Activated CD8-positive, alpha-beta memory T cell treated with anti-CD3 and anti-CD28 coated beads, Interleukin-2, amount 10 ng/mL, durations not matched to agents 7 days and 5 days (primary cell): ENCODE data around the gene MTF1. TPM values are rescaled to one million over a fixed set of nuclear protein-coding genes. Genes with fewer than 3 reads are reported as not detected.

Experiments used
- ATAC-seq: fragments of 150-1000 bp; cut with Tn5 transposase; one replicate; pipeline ENCODE4 v1.10.0; 2021; ENCODE audit warnings: moderate library complexity
- CTCF ChIA-PET: fragments of 350-600 bp; sonication (Branson Sonifier 250); formaldehyde crosslinking; loops from one replicate; lab custom pipeline; 2021; ENCODE audit warnings: antibody characterized with exemption; lab: Charles Lee
- DNase-seq: peaks from one replicate; pipeline ENCODE4 v3.0.0-alpha.2; 2020
- H3K27ac Mint-ChIP-seq: one replicate; pipeline ENCODE4 v1.8.0; 2021; ENCODE audit warnings: mild to moderate bottlenecking, mixed read lengths
- H3K27me3 Mint-ChIP-seq: one replicate; pipeline ENCODE4 v1.8.0; 2021; ENCODE audit warnings: mixed read lengths
- H3K36me3 Mint-ChIP-seq: one replicate; pipeline ENCODE4 v1.8.0; 2021; ENCODE audit warnings: mild to moderate bottlenecking, mixed read lengths
- H3K4me1 Mint-ChIP-seq: one replicate; pipeline ENCODE4 v1.8.0; 2021; ENCODE audit warnings: mixed read lengths
- H3K4me3 Mint-ChIP-seq: one replicate; pipeline ENCODE4 v1.8.0; 2021; ENCODE audit warnings: mild to moderate bottlenecking, moderate library complexity, mixed read lengths
- H3K9me3 Mint-ChIP-seq: one replicate; pipeline ENCODE4 v1.8.0; 2022; ENCODE audit warnings: low read depth, mixed read lengths
- total RNA-seq, 2 experiments: library from RNA; stranded (reverse); gene quantifications; one replicate each; pipeline ENCODE4 v1.2.3, GENCODE V29; 2021

The MTF1 gene
- total RNA-seq, 2 experiments from 2014 or later, result 26.4 to 29.3 TPM

GRCh38 chr1:37841652-37842051 is 17.7 kb downstream of the MTF1 start:
- Mint-ChIP-seq H3K4me1 (peaks cover 24% of the 10 kb centered on the region), H3K9me3 (no peaks in the 10 kb centered on the region), H3K36me3 (peaks cover 18% of the 10 kb centered on the region), H3K27me3 (no peaks in the 10 kb centered on the region), H3K27ac (no peak overlapping the region), H3K4me3 (no peak overlapping the region)
- CTCF ChIA-PET, result interaction anchor here (1.3 kb wide), 1 partner anchor 18 kb away, joined by 3 read pairs; the partner anchor contains the start of gene MTF1
- no peak for DNase-seq
- ATAC-seq, result no peak

DNA sequence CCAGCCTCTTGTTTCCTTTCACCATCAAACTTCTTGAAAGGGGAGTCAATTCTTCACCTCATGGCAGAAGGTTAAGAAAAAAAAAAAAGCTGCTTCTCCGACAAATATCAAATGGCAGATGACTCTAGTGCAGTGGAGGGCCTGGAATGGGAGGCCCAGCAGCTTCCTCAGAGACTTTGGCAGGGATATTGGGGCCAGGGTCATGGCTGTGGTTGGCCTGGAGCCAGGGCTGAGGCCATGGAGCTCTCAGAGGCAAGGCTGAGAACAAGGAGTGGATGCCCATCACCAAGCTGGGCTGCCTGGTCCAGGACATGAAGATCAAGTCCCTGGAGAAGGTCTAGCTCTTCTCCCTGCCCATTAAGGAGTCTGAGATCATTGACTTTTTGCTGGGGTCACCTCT is 18.7 kb downstream of the MTF1 start:
- ATAC-seq (no peak), DNase-seq (no peak)
- no peaks in the 10 kb centered on the region for H3K27me3 Mint-ChIP-seq
- no peaks in the 10 kb centered on the region for H3K9me3 Mint-ChIP-seq
- no peak overlapping the region for H3K4me3 Mint-ChIP-seq
- H3K4me1 Mint-ChIP-seq, result peaks cover 15% of the 10 kb centered on the region
- H3K36me3 Mint-ChIP-seq, result peaks cover 18% of the 10 kb centered on the region
- CTCF ChIA-PET, result no interaction called here
- H3K27ac Mint-ChIP-seq, result no peak overlapping the region

GRCh38 chr1:37839676-37840075 is 19.7 kb downstream of the MTF1 start:
- Mint-ChIP-seq H3K4me3 (no peak overlapping the region), H3K4me1 (peaks cover 10% of the 10 kb centered on the region), H3K36me3 (peaks cover 24% of the 10 kb centered on the region), H3K27ac (no peak overlapping the region), H3K9me3 (no peaks in the 10 kb centered on the region), H3K27me3 (no peaks in the 10 kb centered on the region)
- CTCF ChIA-PET, result no interaction called here
- ATAC-seq, result no peak
- DNase-seq, result no peak

- H3K36me3 Mint-ChIP-seq, result peaks cover 34% of the 10 kb centered on the region
- H3K4me3 Mint-ChIP-seq, result no peak overlapping the region
- no peaks in the 10 kb centered on the region for H3K27me3 Mint-ChIP-seq
- no peak for ATAC-seq
- H3K4me1 Mint-ChIP-seq, result no peaks in the 10 kb centered on the region
- no peaks in the 10 kb centered on the region for H3K9me3 Mint-ChIP-seq
- no peak overlapping the region for H3K27ac Mint-ChIP-seq
- DNase-seq, result no peak
- CTCF ChIA-PET, result interaction anchor here (1.3 to 1.6 kb wide), 2 partner anchors 23 kb away, joined by 3 to 6 read pairs; partner anchors contain the start of gene MTF1
These were observed 22.6 kb downstream of the MTF1 start for GRCh38 chr1:37836788-37837187.

GRCh38 chr1:37831809-37832208 is 27.6 kb downstream of the MTF1 start:
- no peak for DNase-seq
- no peaks in the 10 kb centered on the region for H3K4me1 Mint-ChIP-seq
- peaks cover 38% of the 10 kb centered on the region for H3K36me3 Mint-ChIP-seq
- no peaks in the 10 kb centered on the region for H3K9me3 Mint-ChIP-seq
- no peak overlapping the region for H3K27ac Mint-ChIP-seq
- CTCF ChIA-PET, result interaction anchor here (1.1 to 2.6 kb wide), 2 partner anchors 17 to 28 kb away, joined by 6 read pairs; partner anchors contain the start of gene MTF1
- no peak overlapping the region for H3K4me3 Mint-ChIP-seq
- ATAC-seq, result no peak
- H3K27me3 Mint-ChIP-seq, result no peaks in the 10 kb centered on the region

GRCh38 chr1:37831109-37831508 is 28.3 kb downstream of the MTF1 start:
- Mint-ChIP-seq H3K27me3 (no peaks in the 10 kb centered on the region), H3K9me3 (no peaks in the 10 kb centered on the region), H3K36me3 (peaks cover 39% of the 10 kb centered on the region), H3K4me3 (no peak overlapping the region), H3K27ac (no peak overlapping the region), H3K4me1 (no peaks in the 10 kb centered on the region)
- ATAC-seq, result no peak
- DNase-seq, result no peak
- CTCF ChIA-PET, result interaction anchor here (1.1 to 2.6 kb wide), 2 partner anchors 16 to 28 kb away, joined by 6 read pairs; partner anchors contain the start of gene MTF1

DNA sequence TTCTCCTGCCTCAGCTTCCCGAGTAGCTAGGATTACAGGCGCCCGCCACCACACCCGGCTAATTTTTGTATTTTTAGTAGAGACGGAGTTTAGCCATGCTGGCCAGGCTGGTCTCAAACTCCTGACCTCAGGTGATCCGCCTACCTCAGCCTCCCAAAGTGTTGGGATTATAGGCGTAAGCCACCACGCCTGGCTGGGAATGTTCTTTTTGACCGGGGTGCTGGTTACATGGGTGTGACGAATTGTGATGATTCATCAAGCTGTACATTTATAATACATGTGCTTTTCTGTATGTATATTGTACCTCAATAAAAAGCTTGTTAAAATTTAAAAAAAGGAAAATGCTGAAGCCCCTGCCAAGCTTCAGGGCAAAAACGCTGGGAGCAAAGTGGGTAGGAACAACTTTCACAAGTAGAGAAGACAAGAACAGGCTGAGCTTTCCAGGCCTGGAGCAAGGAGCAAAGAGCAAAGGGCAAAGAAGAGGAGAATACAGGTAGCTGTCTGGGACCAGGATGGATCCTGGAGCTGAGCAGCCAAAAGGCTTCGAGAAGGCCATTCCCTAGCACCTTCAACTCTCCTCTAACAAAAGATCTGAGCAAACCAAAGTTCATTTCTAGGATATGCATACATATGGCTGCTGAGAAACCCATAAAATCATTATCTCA is 30.9 kb downstream of the MTF1 start:
- DNase-seq (no peak), ATAC-seq (no peak)
- peaks cover 11% of the 10 kb centered on the region for H3K4me1 Mint-ChIP-seq
- H3K36me3 Mint-ChIP-seq, result peaks cover 28% of the 10 kb centered on the region
- H3K27me3 Mint-ChIP-seq, result no peaks in the 10 kb centered on the region
- no peaks in the 10 kb centered on the region for H3K9me3 Mint-ChIP-seq
- no peak overlapping the region for H3K27ac Mint-ChIP-seq
- H3K4me3 Mint-ChIP-seq, result no peak overlapping the region
- CTCF ChIA-PET, result no interaction called here

GRCh38 chr1:37825506-37825905 is 33.9 kb downstream of the MTF1 start:
- Mint-ChIP-seq H3K4me3 (no peak overlapping the region), H3K36me3 (peaks cover 29% of the 10 kb centered on the region), H3K4me1 (peaks cover 23% of the 10 kb centered on the region), H3K27me3 (no peaks in the 10 kb centered on the region), H3K9me3 (no peaks in the 10 kb centered on the region), H3K27ac (peak overlapping the region; percentile 43)
- ATAC-seq (no peak), DNase-seq (no peak)
- CTCF ChIA-PET, result no interaction called here

DNA sequence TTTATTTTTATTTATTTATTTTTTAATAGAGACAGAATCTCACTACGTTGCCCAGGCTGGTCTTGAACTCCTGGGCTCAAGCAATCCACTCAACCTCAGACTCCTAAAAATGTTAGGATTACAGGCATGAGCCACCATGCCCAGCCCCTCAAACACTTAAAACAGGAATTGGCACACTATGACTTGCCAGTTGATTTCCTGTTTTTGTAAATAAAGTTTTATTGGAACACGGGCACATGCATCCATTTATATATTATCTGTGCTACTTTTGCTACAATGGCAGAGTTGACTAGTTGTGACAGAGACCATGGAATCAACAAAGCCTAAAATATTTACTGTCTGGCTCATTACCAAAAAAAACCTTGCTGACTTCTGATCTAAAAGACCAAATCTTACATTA is 35.4 kb downstream of the MTF1 start:
- H3K27me3 Mint-ChIP-seq, result no peaks in the 10 kb centered on the region
- CTCF ChIA-PET, result interaction anchor here (2.7 kb wide), 1 partner anchor 36 kb away, joined by 13 read pairs; the partner anchor contains the start of gene MTF1
- peaks cover 23% of the 10 kb centered on the region for H3K4me1 Mint-ChIP-seq
- peaks cover 31% of the 10 kb centered on the region for H3K36me3 Mint-ChIP-seq
- no peak overlapping the region for H3K4me3 Mint-ChIP-seq
- no peak overlapping the region for H3K27ac Mint-ChIP-seq
- H3K9me3 Mint-ChIP-seq, result no peaks in the 10 kb centered on the region
- ATAC-seq, result no peak
- DNase-seq, result no peak

GRCh38 chr1:37822906-37823815 is 36.2 kb downstream of the MTF1 start:
- Mint-ChIP-seq H3K4me3 (no peak overlapping the region), H3K36me3 (peaks cover 29% of the 10 kb centered on the region), H3K27me3 (no peaks in the 10 kb centered on the region), H3K9me3 (no peaks in the 10 kb centered on the region), H3K27ac (peak overlapping the region; percentile 45), H3K4me1 (peaks cover 23% of the 10 kb centered on the region)
- ATAC-seq (peak; percentile 42), DNase-seq (peak; percentile 53)
- CTCF ChIA-PET, result interaction anchor here (2.7 kb wide), 1 partner anchor 37 kb away, joined by 13 read pairs; the partner anchor contains the start of gene MTF1

- CTCF ChIA-PET, result interaction anchor here (2.7 kb wide), 1 partner anchor 38 kb away, joined by 13 read pairs; the partner anchor contains the start of gene MTF1
- Mint-ChIP-seq H3K27me3 (no peaks in the 10 kb centered on the region), H3K4me1 (peaks cover 23% of the 10 kb centered on the region), H3K36me3 (peaks cover 26% of the 10 kb centered on the region), H3K4me3 (no peak overlapping the region), H3K27ac (no peak overlapping the region), H3K9me3 (no peaks in the 10 kb centered on the region)
- ATAC-seq (no peak), DNase-seq (no peak)
These were observed 37.9 kb downstream of the MTF1 start for GRCh38 chr1:37821481-37821880.

DNA sequence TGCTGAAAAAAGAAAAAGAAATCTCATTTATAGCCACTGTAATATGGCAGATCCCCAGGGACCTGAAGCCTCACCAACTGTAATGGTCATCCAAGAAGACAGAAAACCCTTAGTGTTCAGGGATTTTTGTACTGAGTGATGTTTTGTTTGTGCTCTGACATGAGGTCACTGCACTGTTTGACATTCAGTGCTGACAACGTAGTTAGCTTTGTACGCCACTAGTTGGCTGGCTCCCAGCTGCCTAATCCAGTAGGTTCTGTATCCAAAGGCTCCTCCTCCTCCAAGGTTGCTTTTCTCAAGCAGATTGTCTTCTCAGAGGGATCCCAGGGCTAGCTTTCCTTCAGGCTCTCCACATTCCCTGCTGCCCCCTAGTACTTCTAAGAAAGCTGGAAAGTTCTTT is 41.9 kb downstream of the MTF1 start:
- Mint-ChIP-seq H3K4me3 (no peak overlapping the region), H3K27me3 (no peaks in the 10 kb centered on the region), H3K4me1 (peaks cover 5% of the 10 kb centered on the region), H3K9me3 (no peaks in the 10 kb centered on the region), H3K36me3 (peaks cover 17% of the 10 kb centered on the region), H3K27ac (no peak overlapping the region)
- no peak for DNase-seq
- no peak for ATAC-seq
- CTCF ChIA-PET, result interaction anchor here (1.0 to 1.6 kb wide), 3 partner anchors 9 to 43 kb away, joined by 3 to 7 read pairs (median 4); partner anchors contain the start of genes C1orf122 and YRDC

DNA sequence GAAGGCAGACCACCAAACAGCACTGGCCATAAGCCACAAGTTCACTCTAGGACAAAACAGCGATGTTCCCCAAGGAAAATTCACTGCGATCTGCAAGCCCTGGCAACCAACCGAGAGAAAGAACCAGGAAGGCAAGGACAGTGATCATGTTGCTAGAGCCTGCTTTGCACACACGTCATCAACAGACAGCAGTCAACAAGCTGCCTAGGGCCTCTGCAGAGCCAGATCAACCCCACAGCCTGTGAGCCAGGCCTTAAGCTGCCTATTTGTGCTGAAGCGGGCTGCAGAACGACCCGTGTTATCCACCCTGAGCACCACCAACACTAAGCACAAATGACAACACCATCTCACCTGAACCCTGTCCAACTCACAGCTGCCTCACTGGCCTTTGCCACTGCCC is 45.1 kb downstream of the MTF1 start:
- no peaks in the 10 kb centered on the region for H3K9me3 Mint-ChIP-seq
- no peak overlapping the region for H3K4me3 Mint-ChIP-seq
- H3K36me3 Mint-ChIP-seq, result peaks cover 6% of the 10 kb centered on the region
- H3K27me3 Mint-ChIP-seq, result no peaks in the 10 kb centered on the region
- CTCF ChIA-PET, result interaction anchor here (1.9 kb wide), 1 partner anchor 17 kb away, joined by 6 read pairs; no protein-coding TSS in a partner anchor
- no peak overlapping the region for H3K27ac Mint-ChIP-seq
- no peak for DNase-seq
- ATAC-seq, result no peak
- H3K4me1 Mint-ChIP-seq, result peaks cover 11% of the 10 kb centered on the region
